ENCODE results near the gene POLN.

Gene POLN

GRCh38 chr4:2059046-2059725 is 182.7 kb downstream of the POLN start, which contains the start of gene NAT8L:
Gene NAT8L, plus strand, starts transcription at chr4:2059327. Its CDS starts 185 bp downstream, at chr4:2059512.
- Histone ChIP-seq H3K4me3 (ENCODE audit: low read depth, low read length) (peak within 1 kb of the TSS; percentile 61), H3K27ac (ENCODE audit: low read depth, low read length) (no peak within 1 kb of the TSS), H3K27me3 (ENCODE audit: control insufficient read depth, insufficient read depth, low read length) (peaks cover 57% of the 10 kb centered on the region), H3K9me3 (ENCODE audit: control insufficient read depth, insufficient read depth, low read length) (no peaks in the 10 kb centered on the region), H3K36me3 (ENCODE audit: control insufficient read depth, insufficient read depth, low read length) (no peaks in the 10 kb centered on the region), H3K9ac (ENCODE audit: low read depth, low read length) (no peak within 1 kb of the TSS), H3K4me1 (ENCODE audit: control insufficient read depth, insufficient read depth, low read length) (no peaks in the 10 kb centered on the region)

DNA sequence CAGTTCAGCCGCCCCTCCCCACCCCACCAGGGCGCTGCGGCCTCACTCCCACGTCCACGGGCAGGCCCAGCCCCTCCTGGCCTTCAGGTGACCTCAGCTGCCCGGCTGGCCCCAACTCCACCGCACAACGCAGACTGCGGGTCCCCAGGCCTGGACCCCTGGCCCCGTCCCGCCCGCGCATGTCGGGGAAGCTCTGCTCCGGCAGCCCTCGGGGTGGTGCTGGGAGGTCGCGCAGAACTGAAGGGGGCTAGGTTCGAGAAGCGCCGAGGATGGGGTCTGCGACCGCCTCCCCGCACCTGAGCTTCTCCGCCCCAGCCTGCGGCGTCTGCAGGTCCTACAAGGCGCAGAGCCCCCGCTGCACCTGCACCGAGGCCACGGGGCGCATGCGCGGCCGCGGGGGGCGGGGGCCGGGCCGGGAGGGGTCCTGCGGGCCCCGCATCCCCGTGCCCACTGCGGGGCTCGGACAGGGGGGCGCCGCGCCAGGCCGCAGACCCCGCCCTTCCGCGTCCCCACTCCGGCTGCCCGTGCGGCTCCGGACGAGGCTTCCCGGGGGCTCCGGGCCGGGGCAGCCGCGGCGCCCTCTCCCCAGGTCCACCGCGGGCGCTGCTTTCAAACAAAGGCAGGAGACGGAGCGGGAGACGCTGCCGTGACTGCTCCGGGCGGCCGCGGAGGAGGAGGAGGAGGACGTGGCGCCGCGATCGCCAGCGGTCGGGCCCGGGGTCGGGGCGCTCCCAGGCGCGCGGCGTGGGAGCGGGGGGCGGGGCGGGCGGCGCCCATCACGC is 183.5 kb downstream of the POLN start:
- Histone ChIP-seq H3K36me3 (ENCODE audit: control insufficient read depth, insufficient read depth, low read length) (no peaks in the 10 kb centered on the region), H3K27me3 (ENCODE audit: control insufficient read depth, insufficient read depth, low read length) (peaks cover 57% of the 10 kb centered on the region), H3K4me1 (ENCODE audit: control insufficient read depth, insufficient read depth, low read length) (no peaks in the 10 kb centered on the region), H3K9me3 (ENCODE audit: control insufficient read depth, insufficient read depth, low read length) (no peaks in the 10 kb centered on the region), H3K27ac (ENCODE audit: low read depth, low read length) (no peak overlapping the region), H3K9ac (ENCODE audit: low read depth, low read length) (no peak overlapping the region), H3K4me3 (ENCODE audit: low read depth, low read length) (peak overlapping the region; percentile 61)

DNA sequence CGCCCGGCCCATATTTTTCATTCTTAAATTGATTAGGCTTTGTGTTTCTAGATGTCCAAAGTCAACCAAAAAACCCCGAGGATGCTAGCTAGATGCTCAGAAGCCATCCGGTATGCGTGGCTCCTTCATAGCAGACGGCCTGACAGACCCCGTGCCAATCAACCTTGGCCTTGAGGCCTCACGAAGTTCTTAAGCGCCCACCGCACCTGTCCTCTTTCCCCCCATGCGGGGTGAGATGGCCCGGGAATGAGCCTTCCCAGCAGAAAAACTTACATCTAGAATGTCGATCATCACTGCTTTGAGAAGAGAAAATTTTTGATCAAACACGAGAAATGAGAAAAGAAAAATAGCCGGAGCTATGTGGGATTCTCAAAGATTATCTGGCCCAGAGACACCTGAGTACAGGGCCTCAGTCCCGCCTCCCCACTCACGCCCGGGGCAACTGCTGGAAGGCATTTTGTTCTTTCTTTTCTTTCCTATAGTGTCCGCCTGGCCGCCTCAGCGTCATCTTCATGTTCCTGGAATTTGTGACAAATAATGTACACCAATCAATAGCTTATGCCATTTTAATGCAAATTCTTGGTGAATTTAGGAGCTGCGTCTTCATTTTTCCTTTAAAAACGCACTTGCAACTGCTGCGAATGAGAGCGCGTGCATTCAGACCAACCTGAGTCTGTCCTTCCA is 184.4 kb downstream of the POLN start:
- Histone ChIP-seq H3K27me3 (ENCODE audit: control insufficient read depth, insufficient read depth, low read length) (peaks cover 57% of the 10 kb centered on the region), H3K27ac (ENCODE audit: low read depth, low read length) (no peak overlapping the region), H3K9ac (ENCODE audit: low read depth, low read length) (no peak overlapping the region), H3K36me3 (ENCODE audit: control insufficient read depth, insufficient read depth, low read length) (no peaks in the 10 kb centered on the region), H3K4me3 (ENCODE audit: low read depth, low read length) (no peak overlapping the region), H3K9me3 (ENCODE audit: control insufficient read depth, insufficient read depth, low read length) (no peaks in the 10 kb centered on the region), H3K4me1 (ENCODE audit: control insufficient read depth, insufficient read depth, low read length) (no peaks in the 10 kb centered on the region)

- Histone ChIP-seq H3K4me1 (ENCODE audit: control insufficient read depth, insufficient read depth, low read length) (peaks cover 6% of the 10 kb centered on the region), H3K9me3 (ENCODE audit: control insufficient read depth, insufficient read depth, low read length) (no peaks in the 10 kb centered on the region), H3K4me3 (ENCODE audit: low read depth, low read length) (no peak overlapping the region), H3K9ac (ENCODE audit: low read depth, low read length) (no peak overlapping the region), H3K27me3 (ENCODE audit: control insufficient read depth, insufficient read depth, low read length) (peaks cover 33% of the 10 kb centered on the region), H3K27ac (ENCODE audit: low read depth, low read length) (no peak overlapping the region), H3K36me3 (ENCODE audit: control insufficient read depth, insufficient read depth, low read length) (no peaks in the 10 kb centered on the region)
Measured at GRCh38 chr4:2054217-2054616, 187.7 kb downstream of the POLN start.

DNA sequence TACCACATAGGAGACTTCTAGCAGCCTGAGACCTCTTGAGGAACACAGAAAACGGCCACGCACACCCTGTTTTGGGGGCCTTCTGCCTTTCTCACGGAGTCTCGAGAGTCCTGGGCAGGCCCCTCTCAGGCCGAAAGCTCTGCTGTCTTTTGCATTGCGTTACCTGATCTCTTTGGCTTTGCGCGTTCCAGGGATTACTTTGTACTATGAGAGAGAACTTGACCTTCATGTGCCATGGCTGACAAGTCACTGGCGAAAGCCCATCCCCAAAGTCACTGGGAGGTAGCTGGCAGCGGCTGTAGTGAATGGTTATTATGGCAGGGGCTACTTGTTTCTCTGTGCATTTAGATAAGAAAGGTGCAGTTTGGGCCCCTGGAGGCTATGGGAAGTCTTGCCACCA is 190.8 kb downstream of the POLN start:
- Histone ChIP-seq H3K27ac (ENCODE audit: low read depth, low read length) (no peak overlapping the region), H3K4me3 (ENCODE audit: low read depth, low read length) (no peak overlapping the region), H3K9ac (ENCODE audit: low read depth, low read length) (no peak overlapping the region), H3K4me1 (ENCODE audit: control insufficient read depth, insufficient read depth, low read length) (peaks cover 6% of the 10 kb centered on the region), H3K9me3 (ENCODE audit: control insufficient read depth, insufficient read depth, low read length) (no peaks in the 10 kb centered on the region), H3K27me3 (ENCODE audit: control insufficient read depth, insufficient read depth, low read length) (peaks cover 12% of the 10 kb centered on the region), H3K36me3 (ENCODE audit: control insufficient read depth, insufficient read depth, low read length) (no peaks in the 10 kb centered on the region)

DNA sequence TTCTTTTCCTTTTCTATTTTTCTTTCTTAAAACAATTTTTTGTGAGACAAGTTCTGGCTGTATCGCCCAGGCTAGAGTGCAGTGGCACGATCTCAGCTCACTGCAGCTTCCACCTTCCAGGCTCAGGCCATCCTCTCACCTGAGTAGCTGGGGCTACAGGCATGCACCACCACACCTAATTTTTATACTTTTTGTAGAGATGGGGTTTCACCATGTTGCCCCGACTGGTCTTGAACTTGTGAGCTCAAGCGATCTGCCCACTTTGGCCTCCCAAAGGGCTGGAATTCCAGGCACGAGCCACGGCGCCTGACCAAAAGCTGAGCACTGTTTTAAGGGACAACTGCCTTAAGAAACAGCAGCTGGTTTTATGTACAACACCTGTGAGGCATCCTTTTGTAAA is 192.1 kb downstream of the POLN start:
- Histone ChIP-seq H3K27ac (ENCODE audit: low read depth, low read length) (no peak overlapping the region), H3K36me3 (ENCODE audit: control insufficient read depth, insufficient read depth, low read length) (no peaks in the 10 kb centered on the region), H3K27me3 (ENCODE audit: control insufficient read depth, insufficient read depth, low read length) (peaks cover 6% of the 10 kb centered on the region), H3K9ac (ENCODE audit: low read depth, low read length) (no peak overlapping the region), H3K4me1 (ENCODE audit: control insufficient read depth, insufficient read depth, low read length) (peaks cover 6% of the 10 kb centered on the region), H3K9me3 (ENCODE audit: control insufficient read depth, insufficient read depth, low read length) (no peaks in the 10 kb centered on the region), H3K4me3 (ENCODE audit: low read depth, low read length) (no peak overlapping the region)

GRCh38 chr4:2049381-2049780 is 192.5 kb downstream of the POLN start:
- no peak overlapping the region for H3K9ac ChIP-seq (ENCODE audit: low read depth, low read length)
- no peaks in the 10 kb centered on the region for H3K9me3 ChIP-seq (ENCODE audit: control insufficient read depth, insufficient read depth, low read length)
- H3K4me1 ChIP-seq (ENCODE audit: control insufficient read depth, insufficient read depth, low read length), result peaks cover 6% of the 10 kb centered on the region
- no peak overlapping the region for H3K27ac ChIP-seq (ENCODE audit: low read depth, low read length)
- H3K4me3 ChIP-seq (ENCODE audit: low read depth, low read length), result no peak overlapping the region
- H3K36me3 ChIP-seq (ENCODE audit: control insufficient read depth, insufficient read depth, low read length), result no peaks in the 10 kb centered on the region
- peaks cover 6% of the 10 kb centered on the region for H3K27me3 ChIP-seq (ENCODE audit: control insufficient read depth, insufficient read depth, low read length)

DNA sequence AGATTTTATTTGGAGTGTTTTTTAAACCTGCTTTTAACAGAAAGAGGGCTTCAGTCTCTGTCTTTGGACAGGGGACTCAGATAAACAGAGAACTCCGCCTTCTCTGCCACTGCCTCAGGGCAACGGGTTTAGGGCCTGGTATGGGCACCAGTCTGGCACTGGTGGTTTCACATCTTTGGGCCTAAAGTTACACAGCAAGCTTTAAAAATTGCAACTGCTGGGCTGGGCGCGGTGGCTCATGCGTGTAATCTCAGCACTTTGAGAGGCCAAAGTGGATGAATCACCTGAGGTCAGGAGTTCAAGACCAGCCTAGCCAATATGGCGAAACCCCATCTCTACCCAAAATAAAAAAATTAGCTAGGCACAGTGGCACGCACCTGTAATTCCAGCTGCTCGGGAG is 193.1 kb downstream of the POLN start:
- Histone ChIP-seq H3K4me1 (ENCODE audit: control insufficient read depth, insufficient read depth, low read length) (peaks cover 6% of the 10 kb centered on the region), H3K27me3 (ENCODE audit: control insufficient read depth, insufficient read depth, low read length) (peaks cover 10% of the 10 kb centered on the region), H3K9me3 (ENCODE audit: control insufficient read depth, insufficient read depth, low read length) (no peaks in the 10 kb centered on the region), H3K4me3 (ENCODE audit: low read depth, low read length) (no peak overlapping the region), H3K9ac (ENCODE audit: low read depth, low read length) (no peak overlapping the region), H3K36me3 (ENCODE audit: control insufficient read depth, insufficient read depth, low read length) (no peaks in the 10 kb centered on the region), H3K27ac (ENCODE audit: low read depth, low read length) (no peak overlapping the region)

DNA sequence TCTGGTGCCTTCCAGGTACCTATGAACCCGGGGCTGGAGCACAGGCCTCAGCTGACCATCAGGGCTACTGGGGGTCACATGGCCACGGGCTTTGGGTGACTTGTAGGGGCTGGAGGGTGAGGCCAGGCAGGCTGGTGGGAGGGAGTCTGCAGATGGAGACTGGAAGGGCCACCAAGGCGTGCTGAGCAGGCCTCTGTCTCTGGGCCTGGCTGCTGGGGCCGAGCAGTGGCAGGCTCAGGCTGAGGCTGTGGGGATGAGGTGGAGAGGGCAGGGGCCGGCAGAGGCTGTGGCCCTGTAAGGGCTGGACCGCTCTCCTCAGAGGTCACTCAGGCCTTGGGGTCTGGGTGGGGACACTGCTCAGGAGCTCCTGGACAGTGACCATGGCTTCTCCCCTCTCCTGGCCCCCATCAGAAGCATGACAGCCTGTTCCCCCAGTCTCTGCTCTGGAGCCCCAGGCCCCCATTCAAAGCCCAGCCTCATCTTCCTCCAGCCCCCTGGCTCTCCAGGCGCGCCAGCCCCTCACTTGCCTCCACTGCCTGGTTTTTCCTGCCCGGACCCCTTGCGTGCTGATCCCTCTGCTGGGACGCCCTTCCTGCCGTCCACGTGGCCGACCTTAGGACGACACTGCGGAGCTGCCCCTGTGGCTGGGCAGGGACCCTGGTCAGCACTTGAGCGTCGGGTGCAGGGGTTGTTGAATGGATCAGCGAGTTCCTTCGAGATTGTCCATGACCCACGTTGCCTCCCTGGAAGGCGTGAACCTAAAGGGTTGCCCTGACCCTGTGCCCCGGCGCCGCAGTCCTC is 193.9 kb downstream of the POLN start:
- Histone ChIP-seq H3K9ac (ENCODE audit: low read depth, low read length) (no peak overlapping the region), H3K36me3 (ENCODE audit: control insufficient read depth, insufficient read depth, low read length) (no peaks in the 10 kb centered on the region), H3K27ac (ENCODE audit: low read depth, low read length) (no peak overlapping the region), H3K4me3 (ENCODE audit: low read depth, low read length) (no peak overlapping the region), H3K9me3 (ENCODE audit: control insufficient read depth, insufficient read depth, low read length) (no peaks in the 10 kb centered on the region), H3K4me1 (ENCODE audit: control insufficient read depth, insufficient read depth, low read length) (peaks cover 6% of the 10 kb centered on the region), H3K27me3 (ENCODE audit: control insufficient read depth, insufficient read depth, low read length) (peaks cover 18% of the 10 kb centered on the region)

GRCh38 chr4:2047031-2047660 is 194.8 kb downstream of the POLN start:
- no peak overlapping the region for H3K9ac ChIP-seq (ENCODE audit: low read depth, low read length)
- H3K9me3 ChIP-seq (ENCODE audit: control insufficient read depth, insufficient read depth, low read length), result no peaks in the 10 kb centered on the region
- peaks cover 24% of the 10 kb centered on the region for H3K27me3 ChIP-seq (ENCODE audit: control insufficient read depth, insufficient read depth, low read length)
- H3K36me3 ChIP-seq (ENCODE audit: control insufficient read depth, insufficient read depth, low read length), result no peaks in the 10 kb centered on the region
- no peak overlapping the region for H3K4me3 ChIP-seq (ENCODE audit: low read depth, low read length)
- H3K27ac ChIP-seq (ENCODE audit: low read depth, low read length), result no peak overlapping the region
- H3K4me1 ChIP-seq (ENCODE audit: control insufficient read depth, insufficient read depth, low read length), result peaks cover 6% of the 10 kb centered on the region
